Measurements from ENCODE around the gene MGAT5B. TPM values are rescaled to one million over a fixed set of nuclear protein-coding genes. Genes with fewer than 3 reads are reported as not detected.

MGAT5B gene
- total and polyA plus RNA-seq, 2 of the 13 experiments (the other 11 are each of a cell fraction or from before 2014, with no cell fraction given), result 0.07 to 0.13 TPM

DNA sequence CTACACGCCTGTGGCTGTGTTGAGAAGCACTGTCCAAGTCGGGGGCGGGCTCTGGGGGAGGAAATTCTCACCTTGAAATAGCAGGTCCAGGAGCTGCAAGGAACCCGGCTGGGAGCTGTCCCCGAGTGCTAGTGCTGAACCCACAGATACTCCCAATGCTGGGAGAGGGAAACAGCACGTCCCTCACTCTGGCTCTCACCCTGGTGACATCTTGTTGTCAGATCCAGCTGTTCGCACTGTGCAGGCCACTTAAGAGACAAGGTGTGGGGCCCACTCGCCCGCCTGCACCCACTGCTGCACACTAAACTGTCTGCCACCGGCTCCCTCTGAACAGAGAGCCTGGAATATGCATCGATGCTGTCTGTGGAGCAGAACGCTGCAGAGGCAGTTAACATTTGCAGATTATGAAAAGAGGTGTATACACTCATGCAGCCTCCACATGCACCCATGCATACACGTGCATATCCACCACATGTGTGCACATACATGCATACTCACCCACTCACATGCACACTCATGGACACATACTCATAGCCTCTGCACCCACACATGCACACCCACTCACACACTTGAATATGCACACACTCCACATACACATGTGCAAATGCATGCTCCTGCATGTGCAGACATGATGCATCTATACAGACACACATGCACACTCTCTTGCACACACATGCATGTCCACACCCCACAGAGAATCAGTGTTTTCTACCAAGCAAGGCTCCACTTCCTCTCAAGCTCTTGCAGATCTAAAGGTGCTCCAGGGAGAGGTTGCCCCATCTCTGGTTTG, 42.0 kb downstream of the MGAT5B start (continued):
- TF ChIP-seq POGZ (CRISPR knock-in tag; IDR thresholded peaks at IDR 0.05) (no peak), ZNF556 (CRISPR knock-in tag; IDR thresholded peaks at IDR 0.05; ENCODE audit: borderline replicate concordance) (no peak), NFIC (IDR thresholded peaks at IDR 0.05; ENCODE audit: low read length) (no peak), HOXA5 (CRISPR knock-in tag; IDR thresholded peaks at IDR 0.05) (peak; percentile 60; the same call in 1 of the 2 replicates), MYNN (CRISPR knock-in tag; IDR thresholded peaks at IDR 0.05; ENCODE audit: low read depth) (no peak), ZNF263 (CRISPR knock-in tag; IDR thresholded peaks at IDR 0.05) (0 out of 2 replicates have a peak, but pooled peaks have one; percentile 30), ZNF777 (CRISPR knock-in tag; IDR thresholded peaks at IDR 0.05) (0 out of 2 replicates have a peak, but pooled peaks have one; percentile 32), ZNF792 (CRISPR knock-in tag; IDR thresholded peaks at IDR 0.05) (peak; percentile 72), ZNF709 (CRISPR knock-in tag; IDR thresholded peaks at IDR 0.05) (peak; percentile 71; the same call in 1 of the 2 replicates), SALL1 (CRISPR knock-in tag; IDR thresholded peaks at IDR 0.05) (peak; percentile 82), ZNF160 (CRISPR knock-in tag; IDR thresholded peaks at IDR 0.05) (peak; percentile 72; the same call in 1 of the 2 replicates), CEBPG (CRISPR knock-in tag; IDR thresholded peaks at IDR 0.05) (no peak), NFKB2 (CRISPR knock-in tag; IDR thresholded peaks at IDR 0.05; ENCODE audit: borderline replicate concordance) (peak; percentile 53), ZNF44 (CRISPR knock-in tag; IDR thresholded peaks at IDR 0.05) (no peak), KMT2B (CRISPR knock-in tag; IDR thresholded peaks at IDR 0.05) (peak; percentile 48; the same call in 1 of the 2 replicates), ZFP36L2 (CRISPR knock-in tag; IDR thresholded peaks at IDR 0.05) (0 out of 2 replicates have a peak, but pooled peaks have one; percentile 46), ZNF747 (CRISPR knock-in tag; IDR thresholded peaks at IDR 0.05; ENCODE audit: borderline replicate concordance) (no peak)
- TF ChIP-seq, protein P1, sequence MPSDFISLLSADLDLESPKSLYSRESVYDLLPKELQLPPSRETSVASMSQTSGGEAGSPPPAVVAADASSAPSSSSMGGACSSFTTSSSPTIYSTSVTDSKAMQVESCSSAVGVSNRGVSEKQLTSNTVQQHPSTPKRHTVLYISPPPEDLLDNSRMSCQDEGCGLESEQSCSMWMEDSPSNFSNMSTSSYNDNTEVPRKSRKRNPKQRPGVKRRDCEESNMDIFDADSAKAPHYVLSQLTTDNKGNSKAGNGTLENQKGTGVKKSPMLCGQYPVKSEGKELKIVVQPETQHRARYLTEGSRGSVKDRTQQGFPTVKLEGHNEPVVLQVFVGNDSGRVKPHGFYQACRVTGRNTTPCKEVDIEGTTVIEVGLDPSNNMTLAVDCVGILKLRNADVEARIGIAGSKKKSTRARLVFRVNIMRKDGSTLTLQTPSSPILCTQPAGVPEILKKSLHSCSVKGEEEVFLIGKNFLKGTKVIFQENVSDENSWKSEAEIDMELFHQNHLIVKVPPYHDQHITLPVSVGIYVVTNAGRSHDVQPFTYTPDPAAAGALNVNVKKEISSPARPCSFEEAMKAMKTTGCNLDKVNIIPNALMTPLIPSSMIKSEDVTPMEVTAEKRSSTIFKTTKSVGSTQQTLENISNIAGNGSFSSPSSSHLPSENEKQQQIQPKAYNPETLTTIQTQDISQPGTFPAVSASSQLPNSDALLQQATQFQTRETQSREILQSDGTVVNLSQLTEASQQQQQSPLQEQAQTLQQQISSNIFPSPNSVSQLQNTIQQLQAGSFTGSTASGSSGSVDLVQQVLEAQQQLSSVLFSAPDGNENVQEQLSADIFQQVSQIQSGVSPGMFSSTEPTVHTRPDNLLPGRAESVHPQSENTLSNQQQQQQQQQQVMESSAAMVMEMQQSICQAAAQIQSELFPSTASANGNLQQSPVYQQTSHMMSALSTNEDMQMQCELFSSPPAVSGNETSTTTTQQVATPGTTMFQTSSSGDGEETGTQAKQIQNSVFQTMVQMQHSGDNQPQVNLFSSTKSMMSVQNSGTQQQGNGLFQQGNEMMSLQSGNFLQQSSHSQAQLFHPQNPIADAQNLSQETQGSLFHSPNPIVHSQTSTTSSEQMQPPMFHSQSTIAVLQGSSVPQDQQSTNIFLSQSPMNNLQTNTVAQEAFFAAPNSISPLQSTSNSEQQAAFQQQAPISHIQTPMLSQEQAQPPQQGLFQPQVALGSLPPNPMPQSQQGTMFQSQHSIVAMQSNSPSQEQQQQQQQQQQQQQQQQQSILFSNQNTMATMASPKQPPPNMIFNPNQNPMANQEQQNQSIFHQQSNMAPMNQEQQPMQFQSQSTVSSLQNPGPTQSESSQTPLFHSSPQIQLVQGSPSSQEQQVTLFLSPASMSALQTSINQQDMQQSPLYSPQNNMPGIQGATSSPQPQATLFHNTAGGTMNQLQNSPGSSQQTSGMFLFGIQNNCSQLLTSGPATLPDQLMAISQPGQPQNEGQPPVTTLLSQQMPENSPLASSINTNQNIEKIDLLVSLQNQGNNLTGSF (CRISPR knock-in tag; IDR thresholded peaks at IDR 0.05), result peak; percentile 95
- TF ChIP-seq, protein P2, sequence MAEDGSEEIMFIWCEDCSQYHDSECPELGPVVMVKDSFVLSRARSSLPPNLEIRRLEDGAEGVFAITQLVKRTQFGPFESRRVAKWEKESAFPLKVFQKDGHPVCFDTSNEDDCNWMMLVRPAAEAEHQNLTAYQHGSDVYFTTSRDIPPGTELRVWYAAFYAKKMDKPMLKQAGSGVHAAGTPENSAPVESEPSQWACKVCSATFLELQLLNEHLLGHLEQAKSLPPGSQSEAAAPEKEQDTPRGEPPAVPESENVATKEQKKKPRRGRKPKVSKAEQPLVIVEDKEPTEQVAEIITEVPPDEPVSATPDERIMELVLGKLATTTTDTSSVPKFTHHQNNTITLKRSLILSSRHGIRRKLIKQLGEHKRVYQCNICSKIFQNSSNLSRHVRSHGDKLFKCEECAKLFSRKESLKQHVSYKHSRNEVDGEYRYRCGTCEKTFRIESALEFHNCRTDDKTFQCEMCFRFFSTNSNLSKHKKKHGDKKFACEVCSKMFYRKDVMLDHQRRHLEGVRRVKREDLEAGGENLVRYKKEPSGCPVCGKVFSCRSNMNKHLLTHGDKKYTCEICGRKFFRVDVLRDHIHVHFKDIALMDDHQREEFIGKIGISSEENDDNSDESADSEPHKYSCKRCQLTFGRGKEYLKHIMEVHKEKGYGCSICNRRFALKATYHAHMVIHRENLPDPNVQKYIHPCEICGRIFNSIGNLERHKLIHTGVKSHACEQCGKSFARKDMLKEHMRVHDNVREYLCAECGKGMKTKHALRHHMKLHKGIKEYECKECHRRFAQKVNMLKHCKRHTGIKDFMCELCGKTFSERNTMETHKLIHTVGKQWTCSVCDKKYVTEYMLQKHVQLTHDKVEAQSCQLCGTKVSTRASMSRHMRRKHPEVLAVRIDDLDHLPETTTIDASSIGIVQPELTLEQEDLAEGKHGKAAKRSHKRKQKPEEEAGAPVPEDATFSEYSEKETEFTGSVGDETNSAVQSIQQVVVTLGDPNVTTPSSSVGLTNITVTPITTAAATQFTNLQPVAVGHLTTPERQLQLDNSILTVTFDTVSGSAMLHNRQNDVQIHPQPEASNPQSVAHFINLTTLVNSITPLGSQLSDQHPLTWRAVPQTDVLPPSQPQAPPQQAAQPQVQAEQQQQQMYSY (CRISPR knock-in tag; IDR thresholded peaks at IDR 0.05), result no peak
- TF ChIP-seq, protein P3, sequence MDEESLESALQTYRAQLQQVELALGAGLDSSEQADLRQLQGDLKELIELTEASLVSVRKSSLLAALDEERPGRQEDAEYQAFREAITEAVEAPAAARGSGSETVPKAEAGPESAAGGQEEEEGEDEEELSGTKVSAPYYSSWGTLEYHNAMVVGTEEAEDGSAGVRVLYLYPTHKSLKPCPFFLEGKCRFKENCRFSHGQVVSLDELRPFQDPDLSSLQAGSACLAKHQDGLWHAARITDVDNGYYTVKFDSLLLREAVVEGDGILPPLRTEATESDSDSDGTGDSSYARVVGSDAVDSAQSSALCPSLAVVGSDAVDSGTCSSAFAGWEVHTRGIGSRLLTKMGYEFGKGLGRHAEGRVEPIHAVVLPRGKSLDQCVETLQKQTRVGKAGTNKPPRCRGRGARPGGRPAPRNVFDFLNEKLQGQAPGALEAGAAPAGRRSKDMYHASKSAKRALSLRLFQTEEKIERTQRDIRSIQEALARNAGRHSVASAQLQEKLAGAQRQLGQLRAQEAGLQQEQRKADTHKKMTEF (CRISPR knock-in tag; IDR thresholded peaks at IDR 0.05), result peak; percentile 24; the same call in 1 of the 2 replicates

Data from HepG2 (cell line).